ENCODE data around the gene TSACC. TPM values are rescaled to one million over a fixed set of nuclear protein-coding genes. Genes with fewer than 3 reads are reported as not detected.

Gene TSACC
- total RNA-seq, 1 donor from 2014 or later = 0.65 TPM

- peak overlapping the region; percentile 57 for H3K4me3 Mint-ChIP-seq (ENCODE audit: low read depth)
- H3K27ac Mint-ChIP-seq = no peak overlapping the region
- no peaks in the 10 kb centered on the region for H3K4me1 Mint-ChIP-seq (ENCODE audit: low read depth)
- peaks cover 70% of the 10 kb centered on the region for H3K27me3 Mint-ChIP-seq
- no peaks in the 10 kb centered on the region for H3K36me3 Mint-ChIP-seq (ENCODE audit: insufficient read depth)
- no peak for TF ChIP-seq CTCF (IDR thresholded peaks at IDR 0.05; ENCODE audit: unreplicated experiment)
- no peak for DNase-seq (ENCODE audit: low spot score, unreplicated experiment)
- no peaks in the 10 kb centered on the region for H3K9me3 Mint-ChIP-seq (ENCODE audit: low read depth)
Observed at GRCh38 chr1:156387870-156388173, 49.5 kb downstream of the TSACC start.

- no peaks in the 10 kb centered on the region for H3K4me1 Mint-ChIP-seq (ENCODE audit: low read depth)
Observed at GRCh38 chr1:156388174-156389137, 50.1 kb downstream of the TSACC start.

GRCh38 chr1:156389311-156389710, 51.0 kb downstream of the TSACC start:
- no peaks in the 10 kb centered on the region for H3K4me1 Mint-ChIP-seq (ENCODE audit: low read depth)
- no peak for DNase-seq (ENCODE audit: low spot score, unreplicated experiment)
- no peaks in the 10 kb centered on the region for H3K36me3 Mint-ChIP-seq (ENCODE audit: insufficient read depth)
- H3K4me3 Mint-ChIP-seq (ENCODE audit: low read depth) = no peak overlapping the region
- H3K27ac Mint-ChIP-seq = no peak overlapping the region
- H3K27me3 Mint-ChIP-seq = peaks cover 75% of the 10 kb centered on the region
- no peaks in the 10 kb centered on the region for H3K9me3 Mint-ChIP-seq (ENCODE audit: low read depth)
- no peak for TF ChIP-seq CTCF (IDR thresholded peaks at IDR 0.05; ENCODE audit: unreplicated experiment)

More at GRCh38 chr1:156388174-156389137, 50.1 kb downstream of the TSACC start:
- no peak for TF ChIP-seq CTCF (IDR thresholded peaks at IDR 0.05; ENCODE audit: unreplicated experiment)
- DNase-seq (ENCODE audit: low spot score, unreplicated experiment) = peak; percentile 33
- Mint-ChIP-seq H3K36me3 (ENCODE audit: insufficient read depth) (no peaks in the 10 kb centered on the region), H3K4me3 (ENCODE audit: low read depth) (peak overlapping the region; percentile 57), H3K27ac (no peak overlapping the region), H3K27me3 (peaks cover 73% of the 10 kb centered on the region), H3K9me3 (ENCODE audit: low read depth) (no peaks in the 10 kb centered on the region)

- Mint-ChIP-seq H3K4me1 (ENCODE audit: low read depth) (no peaks in the 10 kb centered on the region), H3K27me3 (peaks cover 76% of the 10 kb centered on the region), H3K9me3 (ENCODE audit: low read depth) (no peaks in the 10 kb centered on the region), H3K36me3 (ENCODE audit: insufficient read depth) (no peaks in the 10 kb centered on the region), H3K27ac (no peak overlapping the region), H3K4me3 (ENCODE audit: low read depth) (no peak overlapping the region)
- DNase-seq (ENCODE audit: low spot score, unreplicated experiment) = no peak
- no peak for TF ChIP-seq CTCF (IDR thresholded peaks at IDR 0.05; ENCODE audit: unreplicated experiment)
Observed at GRCh38 chr1:156390469-156391365, 52.4 kb downstream of the TSACC start.

GRCh38 chr1:156391366-156391677, 53.0 kb downstream of the TSACC start:
- Mint-ChIP-seq H3K9me3 (ENCODE audit: low read depth) (no peaks in the 10 kb centered on the region), H3K36me3 (ENCODE audit: insufficient read depth) (no peaks in the 10 kb centered on the region), H3K27ac (no peak overlapping the region), H3K4me1 (ENCODE audit: low read depth) (no peaks in the 10 kb centered on the region), H3K4me3 (ENCODE audit: low read depth) (no peak overlapping the region), H3K27me3 (peaks cover 70% of the 10 kb centered on the region)
- no peak for TF ChIP-seq CTCF (IDR thresholded peaks at IDR 0.05; ENCODE audit: unreplicated experiment)
- DNase-seq (ENCODE audit: low spot score, unreplicated experiment) = no peak

All from progenitor cell of endocrine pancreas (in vitro differentiated cells).